K562 (cell line): Measurements from ENCODE around the gene NAA80. TPM values are rescaled to one million over a fixed set of nuclear protein-coding genes. Genes with fewer than 3 reads are reported as not detected.

ENCODE experiments used
- ARID2 ChIP-seq: fragments of 450-650 bp; IDR thresholded peaks from 2 replicates; pipeline ENCODE4 v1.6.1; 2017; ENCODE audit warnings: antibody characterized with exemption, mild to moderate bottlenecking
- CHD2 ChIP-seq: IDR thresholded peaks from 2 replicates; pipeline ENCODE4 v1.6.1; 2011; ENCODE audit warnings: low read depth, low read length
- CREB5 ChIP-seq: fragments of 250-450 bp; sonication (Bioruptor Pico); IDR thresholded peaks from 2 replicates; pipeline ENCODE4 v1.5.0; 2020; ENCODE audit warnings: mild to moderate bottlenecking
- ETV6 ChIP-seq, 3 experiments: fragments of 150-350 bp in 1 of 3; sonication (generic) in 1 of 3; formaldehyde crosslinking in 1 of 3; IDR thresholded peaks; 2 replicates each; pipeline versions ENCODE4 v1.6.1 to v1.8.0; 2014 to 2022; ENCODE audit warnings: borderline replicate concordance in 2 of 3, low read depth in 2 of 3, antibody characterized with exemption in 1 of 3, low read length in 1 of 3, mild to moderate bottlenecking in 1 of 3, missing genetic modification reagents in 1 of 3
- FOXJ3 ChIP-seq: sonication (generic); formaldehyde crosslinking; IDR thresholded peaks from 2 replicates; pipeline ENCODE4 v1.4.0; 2020; ENCODE audit warnings: mild to moderate bottlenecking, missing genetic modification reagents
- GMEB1 ChIP-seq: fragments of 250-450 bp; sonication (Bioruptor Pico); IDR thresholded peaks from 2 replicates; pipeline ENCODE4 v1.4.0; 2020; ENCODE audit warnings: mild to moderate bottlenecking
- MNT ChIP-seq, 2 experiments: fragments of 450-650 bp; conservative IDR thresholded peaks; 2 replicates each; pipeline ENCODE4 v1.6.1; 2017; ENCODE audit warnings: mild to moderate bottlenecking in 2 of 2, moderate library complexity in 2 of 2
- PBX2 ChIP-seq, 2 experiments: IDR thresholded peaks in 1 of 2; conservative IDR thresholded peaks in 1 of 2; 2 replicates each; pipeline ENCODE4 v1.6.1; 2016; ENCODE audit warnings: low read depth in 2 of 2, mild to moderate bottlenecking in 1 of 2, missing compliant biosample characterization in 1 of 2, missing genetic modification characterization in 1 of 2, moderate library complexity in 1 of 2
- POLR2H ChIP-seq: IDR thresholded peaks from 2 replicates; pipeline ENCODE4 v1.6.1; 2016; ENCODE audit warnings: missing genetic modification characterization, low read depth, mild to moderate bottlenecking, control low read depth, missing compliant biosample characterization, moderate library complexity
- TCF7 ChIP-seq: sonication (generic); IDR thresholded peaks from 2 replicates; pipeline ENCODE4 v1.6.1; 2016; ENCODE audit warnings: antibody characterized with exemption, borderline replicate concordance
- ZNF609 ChIP-seq: sonication (generic); formaldehyde crosslinking; IDR thresholded peaks from 2 replicates; pipeline ENCODE4 v1.8.1; 2023; ENCODE audit warnings: missing genetic modification reagents, mild to moderate bottlenecking, borderline replicate concordance
- polyA plus RNA-seq, 8 experiments: library from polyadenylated mRNA; depleted of rRNA in 4 of 8; stranded (reverse) in 5 of 8; unstranded in 3 of 8; fragments of >200 nt; fragmentation: Nextera tagmentation in 2 of 8; fragmentation: Illumina TruSeq in 1 of 8; extraction: Ambion mirVana in 2 of 8; extraction: Trizol in 1 of 8; gene quantifications; 2 replicates each; pipeline versions ENCODE4 v1.2.1 to v1.2.3, GENCODE V29; 2011 to 2014; ENCODE audit warnings: inconsistent platforms in 1 of 8, missing spikeins in 1 of 8
- total RNA-seq, 7 experiments: library from RNA; depleted of rRNA in 6 of 7; stranded (reverse); fragments of >200 nt in 6 of 7; fragmentation: Illumina TruSeq in 2 of 7; extraction: Trizol in 2 of 7; gene quantifications; 2 replicates each; pipeline versions ENCODE4 v1.2.1 to v1.2.3, GENCODE V29; 2011 to 2021; ENCODE audit warnings: low replicate concordance in 1 of 7

The NAA80 gene
- total and polyA plus RNA-seq, 9 of the 15 experiments (the other 6 are each of a cell fraction or from before 2014, with no cell fraction given) = 0.82 to 24.0 (median 8.6) TPM

- TF ChIP-seq GMEB1 (CRISPR knock-in tag) (peak; percentile 93), PBX2 (CRISPR knock-in tag; IDR thresholded peaks at IDR 0.05; ENCODE audit: low read depth) (no peak), PBX2 (tag; conservative IDR thresholded peaks at IDR 0.05; ENCODE audit: low read depth) (no peak), CREB5 (CRISPR knock-in tag) (no peak), FOXJ3 (CRISPR knock-in tag) (no peak), TCF7 (no peak), CHD2 (peak; percentile 64), ETV6 (IDR thresholded peaks at IDR 0.05; ENCODE audit: borderline replicate concordance in 1 of 2, low read depth in 2 of 2, low read length in 1 of 2) (no peak), ETV6 (CRISPR knock-in tag; IDR thresholded peaks at IDR 0.05; ENCODE audit: borderline replicate concordance) (no peak), ZNF609 (CRISPR knock-in tag) (no peak), ARID2 (no peak), MNT (conservative IDR thresholded peaks at IDR 0.05) (peak; percentile 98 to 99), POLR2H (tag) (no peak; the same call in 1 of the 2 replicates)
These were observed 6.8 kb downstream of the NAA80 start, which contains the start of gene IFRD2 (continued) for GRCh38 chr3:50292159-50293078.
